CD4-positive, CD25-positive, alpha-beta regulatory T cell (primary cell): ENCODE measurements around the gene PRICKLE2. TPM values are rescaled to one million over a fixed set of nuclear protein-coding genes. Genes with fewer than 3 reads are reported as not detected.

ENCODE experiments used
- ATAC-seq, 2 donors: fragments of 150-1000 bp; cut with Tn5 transposase; one replicate each; pipeline ENCODE4 v1.10.0; 2021; ENCODE audit warnings: low read depth in 2 of 2, moderate number of reproducible peaks in 2 of 2, moderate library complexity in 1 of 2
- DNase-seq, 3 donors: peaks; one replicate each; pipeline versions ENCODE4 v3.0.0 to v3.0.0-alpha.2; 2012 to 2022; ENCODE audit warnings: mixed read lengths in 1 of 3
- H3K27ac ChIP-seq: one replicate; pipeline ENCODE4 v1.7.0; 2013; ENCODE audit warnings: mild to moderate bottlenecking, low read length; ENCODE audit not compliant: insufficient read depth, poor library complexity, severe bottlenecking
- H3K27me3 ChIP-seq: one replicate; pipeline ENCODE4 v1.7.0; 2013; ENCODE audit warnings: low read length; ENCODE audit not compliant: control insufficient read depth, insufficient read depth
- H3K36me3 ChIP-seq: one replicate; pipeline ENCODE4 v1.7.0; 2013; ENCODE audit warnings: mild to moderate bottlenecking, low read length, moderate library complexity; ENCODE audit not compliant: control insufficient read depth, insufficient read depth
- H3K4me1 ChIP-seq: 2 replicates; pipeline ENCODE4 v1.7.0; 2013; ENCODE audit warnings: mild to moderate bottlenecking, low read length; ENCODE audit not compliant: insufficient read depth, control insufficient read depth, poor library complexity, severe bottlenecking
- H3K4me3 ChIP-seq: one replicate; pipeline ENCODE4 v1.7.0; 2013; ENCODE audit warnings: low read depth, mild to moderate bottlenecking, low read length, moderate library complexity
- H3K9me3 ChIP-seq, 2 experiments: 1 replicate in 1 of 2; 2 replicates in 1 of 2; pipeline ENCODE4 v1.7.0; 2013; ENCODE audit warnings: low read length in 2 of 2, mild to moderate bottlenecking in 1 of 2, moderate library complexity in 1 of 2; ENCODE audit not compliant: control insufficient read depth in 2 of 2
- H3K27ac Mint-ChIP-seq, 3 donors: one replicate each; pipeline ENCODE4 v1.8.0; 2020 to 2022; ENCODE audit warnings: mild to moderate bottlenecking in 3 of 3, mixed read lengths in 3 of 3, moderate library complexity in 2 of 3
- H3K27me3 Mint-ChIP-seq: one replicate; pipeline ENCODE4 v1.8.0; 2022; ENCODE audit warnings: mild to moderate bottlenecking, mixed read lengths
- H3K36me3 Mint-ChIP-seq: one replicate; pipeline ENCODE4 v1.8.0; 2020; ENCODE audit warnings: mixed read lengths
- H3K4me1 Mint-ChIP-seq, 4 donors: one replicate each; pipeline ENCODE4 v1.8.0; 2020 to 2022; ENCODE audit warnings: mixed read lengths in 4 of 4, mild to moderate bottlenecking in 1 of 4
- H3K4me3 Mint-ChIP-seq, 4 donors: one replicate each; pipeline ENCODE4 v1.8.0; 2020 to 2022; ENCODE audit warnings: mild to moderate bottlenecking in 4 of 4, mixed read lengths in 4 of 4, moderate library complexity in 3 of 4
- H3K9me3 Mint-ChIP-seq, 7 donors: one replicate each; pipeline ENCODE4 v1.8.0; 2020 to 2022; ENCODE audit warnings: mixed read lengths in 7 of 7, mild to moderate bottlenecking in 3 of 7, moderate library complexity in 2 of 7
- polyA plus RNA-seq, 4 donors: library from polyadenylated mRNA; unstranded; fragments of 300-500 nt; fragmentation: Illumina TruSeq; gene quantifications; one replicate each; pipeline ENCODE4 v1.2.3, GENCODE V29; 2021
- total RNA-seq: library from RNA; stranded (reverse); gene quantifications from one replicate; pipeline ENCODE4 v1.2.3, GENCODE V29; 2022

Gene PRICKLE2
- total and polyA plus RNA-seq, 5 donors from 2014 or later: 0.15 TPM; not detected in 4

DNA sequence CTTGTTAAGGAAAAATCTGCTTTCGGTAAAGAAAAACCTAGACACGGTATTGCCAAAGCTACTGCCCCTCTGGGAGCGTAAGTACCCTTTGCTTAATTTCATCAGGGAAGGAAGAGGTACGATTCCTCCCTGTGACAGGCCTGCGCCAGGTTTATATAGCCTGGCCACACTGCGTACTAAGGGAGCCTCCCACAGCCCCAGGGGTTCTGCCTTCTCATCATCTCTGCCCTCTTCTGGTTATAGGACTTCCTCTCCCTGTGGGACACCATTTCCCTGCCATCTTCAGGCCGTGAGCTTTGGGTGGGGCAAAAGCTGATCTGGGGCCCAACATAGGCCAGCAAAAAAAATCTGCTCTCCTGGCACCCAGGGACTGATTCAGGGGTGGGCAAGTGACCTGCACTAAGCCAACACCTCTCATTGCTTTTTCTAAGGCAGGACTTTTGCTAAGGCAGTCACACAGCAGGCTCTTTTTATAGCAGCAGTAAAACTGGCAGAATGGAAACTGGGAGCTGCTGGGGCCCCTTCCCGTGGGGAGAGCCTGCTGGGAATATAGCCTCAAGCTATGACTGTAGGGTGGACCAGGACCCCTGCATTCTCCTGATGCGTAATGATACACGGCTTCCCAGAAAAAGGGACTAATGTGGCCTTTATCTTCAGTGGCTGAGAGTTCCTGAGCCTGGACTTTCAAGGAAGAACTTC is 76.2 kb downstream of the PRICKLE2 start:
- H3K36me3 Mint-ChIP-seq: no peaks in the 10 kb centered on the region
- Histone ChIP-seq H3K27me3 (no peaks in the 10 kb centered on the region), H3K36me3 (no peaks in the 10 kb centered on the region), H3K27ac (no peak overlapping the region), H3K9me3 (no peaks in the 10 kb centered on the region), H3K4me3 (no peak overlapping the region), H3K4me1 (no peaks in the 10 kb centered on the region)
- ATAC-seq (no peak), DNase-seq (no peak)
- H3K9me3 Mint-ChIP-seq: no peaks in the 10 kb centered on the region
- peaks cover 0 to 4% (median 0%) of the 10 kb centered on the region in 4 donors for H3K4me1 Mint-ChIP-seq
- no peak overlapping the region for H3K4me3 Mint-ChIP-seq
- H3K27ac Mint-ChIP-seq: no peak overlapping the region
- H3K27me3 Mint-ChIP-seq: no peaks in the 10 kb centered on the region

DNA sequence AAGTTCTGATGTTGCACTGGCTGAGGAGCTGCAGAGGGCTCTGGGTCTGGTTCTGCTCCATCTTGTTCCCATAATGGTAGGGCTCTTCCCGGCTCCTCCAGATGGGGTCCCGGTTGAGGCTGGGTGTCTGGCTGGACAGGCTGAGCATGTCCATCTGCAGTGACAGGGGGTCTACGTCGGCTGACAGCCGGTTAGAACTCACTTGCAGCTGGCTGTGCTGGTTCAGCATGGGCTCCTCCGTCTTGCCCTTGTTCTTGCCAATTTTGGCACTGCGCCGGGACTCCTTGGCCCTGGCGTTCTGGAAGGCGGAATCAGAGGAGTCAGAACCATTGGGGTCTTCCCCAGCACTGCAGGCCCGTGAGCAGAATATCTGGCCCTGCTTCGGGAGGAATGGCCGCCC is 78.1 kb downstream of the PRICKLE2 start:
- Mint-ChIP-seq H3K9me3 (no peaks in the 10 kb centered on the region), H3K36me3 (no peaks in the 10 kb centered on the region), H3K27me3 (no peaks in the 10 kb centered on the region), H3K4me3 (no peak overlapping the region), H3K27ac (no peak overlapping the region), H3K4me1 (peaks cover 0 to 4% (median 0%) of the 10 kb centered on the region in 4 donors)
- no peak overlapping the region for H3K4me3 ChIP-seq
- no peaks in the 10 kb centered on the region for H3K9me3 ChIP-seq
- H3K36me3 ChIP-seq: no peaks in the 10 kb centered on the region
- H3K4me1 ChIP-seq: no peaks in the 10 kb centered on the region
- no peak for ATAC-seq
- DNase-seq: no peak
- no peaks in the 10 kb centered on the region for H3K27me3 ChIP-seq
- H3K27ac ChIP-seq: no peak overlapping the region

DNA sequence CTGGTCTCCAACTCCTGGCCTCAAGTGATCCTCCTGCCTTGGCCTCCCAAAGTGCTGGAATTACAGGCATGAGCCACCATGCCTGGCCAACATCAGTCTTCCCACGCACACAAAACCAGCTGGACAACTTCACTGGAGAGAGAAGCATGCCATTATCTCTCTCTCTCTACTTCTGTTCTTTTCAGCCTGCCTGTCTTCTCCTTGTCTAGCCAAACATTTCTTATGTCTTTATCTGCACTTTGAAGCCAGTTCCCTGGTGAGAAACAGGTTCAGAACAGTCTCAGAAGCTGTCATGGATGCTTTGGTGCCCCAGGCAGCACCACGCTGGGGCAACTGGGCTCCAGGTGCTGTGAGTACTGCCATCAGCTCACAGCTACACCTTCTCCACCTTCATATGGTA is 79.8 kb downstream of the PRICKLE2 start:
- H3K9me3 Mint-ChIP-seq: no peaks in the 10 kb centered on the region
- Histone ChIP-seq H3K27me3 (no peaks in the 10 kb centered on the region), H3K9me3 (no peaks in the 10 kb centered on the region), H3K4me1 (no peaks in the 10 kb centered on the region), H3K4me3 (no peak overlapping the region), H3K36me3 (no peaks in the 10 kb centered on the region), H3K27ac (no peak overlapping the region)
- no peak overlapping the region for H3K27ac Mint-ChIP-seq
- H3K36me3 Mint-ChIP-seq: no peaks in the 10 kb centered on the region
- ATAC-seq: no peak
- H3K27me3 Mint-ChIP-seq: no peaks in the 10 kb centered on the region
- H3K4me1 Mint-ChIP-seq: peaks cover 0 to 4% (median 0%) of the 10 kb centered on the region in 4 donors
- no peak for DNase-seq
- no peak overlapping the region for H3K4me3 Mint-ChIP-seq

DNA sequence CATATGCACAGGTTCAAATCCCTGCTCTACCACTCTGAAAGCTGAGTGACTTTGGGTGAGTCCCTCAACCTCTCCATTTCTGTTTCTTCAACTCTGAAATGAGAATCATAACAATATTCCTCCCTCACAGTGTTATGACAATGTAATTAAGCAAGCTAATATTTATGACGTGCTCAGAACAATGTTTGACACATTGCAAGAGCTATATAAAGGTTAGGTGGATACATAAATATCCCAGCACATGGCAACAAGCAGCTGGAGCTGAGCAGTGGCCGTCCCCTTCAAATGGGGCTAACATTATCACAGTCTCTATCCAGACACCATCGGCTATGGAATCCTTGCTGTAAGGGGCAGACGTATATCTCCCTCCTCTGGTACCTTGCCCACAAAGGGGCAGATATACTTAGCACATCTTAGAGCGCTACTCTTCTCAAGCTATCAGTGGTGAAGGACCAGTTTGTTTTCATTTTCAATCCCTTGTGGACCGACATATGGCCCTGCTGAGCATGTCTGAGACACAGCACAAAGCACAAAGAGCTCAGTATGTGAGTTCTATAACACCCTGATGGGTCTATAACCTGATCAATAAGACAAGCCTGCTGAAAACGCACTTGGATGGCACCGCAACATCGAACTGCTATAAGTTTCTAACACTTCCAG is 80.9 kb downstream of the PRICKLE2 start:
- Histone ChIP-seq H3K36me3 (no peaks in the 10 kb centered on the region), H3K27me3 (peaks cover 2% of the 10 kb centered on the region), H3K4me1 (no peaks in the 10 kb centered on the region), H3K27ac (no peak overlapping the region), H3K4me3 (no peak overlapping the region), H3K9me3 (no peaks in the 10 kb centered on the region)
- Mint-ChIP-seq H3K27ac (no peak overlapping the region), H3K27me3 (no peaks in the 10 kb centered on the region), H3K4me3 (no peak overlapping the region), H3K36me3 (no peaks in the 10 kb centered on the region), H3K4me1 (peaks cover 0 to 4% (median 0%) of the 10 kb centered on the region in 4 donors), H3K9me3 (no peaks in the 10 kb centered on the region)
- ATAC-seq: no peak
- DNase-seq: no peak

DNA sequence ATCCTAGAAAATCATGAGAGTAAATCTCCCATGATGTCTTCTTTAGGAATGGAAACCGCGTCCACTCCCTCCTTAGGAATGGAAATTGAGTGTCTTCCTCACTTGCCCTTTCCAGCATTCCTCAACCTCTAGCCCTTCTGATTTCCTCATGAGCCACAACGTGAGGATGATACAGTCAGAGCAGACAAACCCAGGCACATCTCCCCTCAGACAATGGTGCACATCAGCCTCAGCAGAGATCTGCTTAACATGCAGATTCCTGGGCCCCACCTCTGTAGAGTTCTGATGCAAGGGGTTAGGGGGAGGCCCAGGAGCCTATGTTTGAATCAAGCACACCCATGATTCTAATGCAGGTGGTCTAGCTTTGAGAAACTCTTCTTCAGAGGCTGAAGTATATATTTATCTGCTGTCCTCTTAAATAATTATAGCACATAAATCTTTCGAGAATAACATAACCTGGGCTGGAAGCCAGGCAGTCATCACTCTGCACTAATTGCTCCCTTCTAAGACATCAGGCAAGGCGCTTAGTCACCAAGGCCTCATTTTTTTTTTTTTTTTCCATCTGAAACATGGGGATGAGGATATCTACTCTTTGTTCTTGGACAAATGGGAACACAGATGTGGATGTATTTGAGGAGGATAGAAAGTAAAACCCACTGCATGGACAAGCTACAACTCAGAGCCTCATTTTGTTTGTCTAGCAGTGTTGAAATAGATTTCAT is 81.7 kb downstream of the PRICKLE2 start:
- Histone ChIP-seq H3K4me1 (no peaks in the 10 kb centered on the region), H3K27me3 (peaks cover 2% of the 10 kb centered on the region), H3K4me3 (no peak overlapping the region), H3K27ac (no peak overlapping the region), H3K9me3 (no peaks in the 10 kb centered on the region), H3K36me3 (no peaks in the 10 kb centered on the region)
- H3K27ac Mint-ChIP-seq: no peak overlapping the region
- no peaks in the 10 kb centered on the region for H3K9me3 Mint-ChIP-seq
- H3K4me1 Mint-ChIP-seq: peaks cover 0 to 4% (median 0%) of the 10 kb centered on the region in 4 donors
- no peak overlapping the region for H3K4me3 Mint-ChIP-seq
- no peaks in the 10 kb centered on the region for H3K27me3 Mint-ChIP-seq
- no peaks in the 10 kb centered on the region for H3K36me3 Mint-ChIP-seq
- DNase-seq (no peak), ATAC-seq (no peak)

DNA sequence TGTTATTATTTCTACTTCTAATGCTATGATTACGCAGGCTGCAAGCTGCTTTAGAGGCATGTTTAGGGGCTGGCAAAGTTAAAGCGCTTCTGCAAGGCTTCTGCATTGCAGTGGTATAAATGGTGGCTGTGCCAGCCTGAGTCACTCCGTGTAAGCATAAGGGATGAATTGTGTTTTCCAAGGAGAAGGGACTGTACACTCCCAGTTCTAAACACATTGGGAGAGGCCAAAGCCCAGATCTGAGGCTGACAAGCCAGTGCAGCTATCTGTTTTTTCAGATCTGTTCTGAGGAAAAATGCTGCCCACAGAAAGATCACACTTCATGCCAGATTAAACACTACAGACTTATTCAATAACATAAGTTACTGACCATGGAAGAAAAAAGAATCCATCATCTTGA is 83.8 kb downstream of the PRICKLE2 start:
- Histone ChIP-seq H3K4me1 (no peaks in the 10 kb centered on the region), H3K9me3 (no peaks in the 10 kb centered on the region), H3K27me3 (peaks cover 2% of the 10 kb centered on the region), H3K36me3 (no peaks in the 10 kb centered on the region), H3K27ac (no peak overlapping the region), H3K4me3 (no peak overlapping the region)
- peaks cover 0 to 3% (median 0%) of the 10 kb centered on the region in 7 donors for H3K9me3 Mint-ChIP-seq
- H3K4me1 Mint-ChIP-seq: no peaks in the 10 kb centered on the region
- no peaks in the 10 kb centered on the region for H3K27me3 Mint-ChIP-seq
- H3K4me3 Mint-ChIP-seq: no peak overlapping the region
- H3K36me3 Mint-ChIP-seq: no peaks in the 10 kb centered on the region
- ATAC-seq (no peak), DNase-seq (no peak)
- H3K27ac Mint-ChIP-seq: no peak overlapping the region

DNA sequence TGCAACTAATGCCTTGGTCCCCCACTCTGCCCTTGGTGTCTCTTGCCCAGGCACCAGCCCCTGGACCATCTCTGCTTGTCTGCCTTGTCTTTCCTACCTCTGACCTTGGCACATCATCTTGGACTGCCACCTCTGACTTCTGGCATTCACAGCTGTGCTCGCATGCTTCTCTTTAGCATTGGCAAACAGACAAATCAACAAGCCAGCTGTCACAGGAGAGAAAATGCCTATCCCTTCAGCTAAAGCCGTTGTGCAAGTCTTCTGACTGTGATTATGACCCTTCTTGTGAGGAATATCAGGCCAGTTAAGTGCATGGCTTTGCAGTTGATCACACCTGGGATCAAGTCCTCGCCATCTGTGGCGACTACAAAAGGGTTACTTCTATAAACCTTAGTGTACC is 84.6 kb downstream of the PRICKLE2 start:
- no peak overlapping the region for H3K4me3 Mint-ChIP-seq
- no peak overlapping the region for H3K27ac Mint-ChIP-seq
- no peak for ATAC-seq

More for the DNA sequence above, 84.6 kb downstream of the PRICKLE2 start:
- Histone ChIP-seq H3K9me3 (no peaks in the 10 kb centered on the region), H3K4me1 (no peaks in the 10 kb centered on the region), H3K36me3 (no peaks in the 10 kb centered on the region), H3K27me3 (peaks cover 2% of the 10 kb centered on the region), H3K4me3 (no peak overlapping the region), H3K27ac (no peak overlapping the region)
- DNase-seq: no peak
- Mint-ChIP-seq H3K9me3 (peaks cover 0 to 3% (median 0%) of the 10 kb centered on the region in 7 donors), H3K27me3 (no peaks in the 10 kb centered on the region), H3K36me3 (no peaks in the 10 kb centered on the region), H3K4me1 (no peaks in the 10 kb centered on the region)
